ENCODE measurements around the gene DAND5. TPM values are rescaled to one million over a fixed set of nuclear protein-coding genes. Genes with fewer than 3 reads are reported as not detected.

Gene DAND5
- total and polyA plus RNA-seq, 2 of the 13 experiments (the other 11 are each of a cell fraction or from before 2014, with no cell fraction given): 0.04 TPM; not detected in 1

DNA sequence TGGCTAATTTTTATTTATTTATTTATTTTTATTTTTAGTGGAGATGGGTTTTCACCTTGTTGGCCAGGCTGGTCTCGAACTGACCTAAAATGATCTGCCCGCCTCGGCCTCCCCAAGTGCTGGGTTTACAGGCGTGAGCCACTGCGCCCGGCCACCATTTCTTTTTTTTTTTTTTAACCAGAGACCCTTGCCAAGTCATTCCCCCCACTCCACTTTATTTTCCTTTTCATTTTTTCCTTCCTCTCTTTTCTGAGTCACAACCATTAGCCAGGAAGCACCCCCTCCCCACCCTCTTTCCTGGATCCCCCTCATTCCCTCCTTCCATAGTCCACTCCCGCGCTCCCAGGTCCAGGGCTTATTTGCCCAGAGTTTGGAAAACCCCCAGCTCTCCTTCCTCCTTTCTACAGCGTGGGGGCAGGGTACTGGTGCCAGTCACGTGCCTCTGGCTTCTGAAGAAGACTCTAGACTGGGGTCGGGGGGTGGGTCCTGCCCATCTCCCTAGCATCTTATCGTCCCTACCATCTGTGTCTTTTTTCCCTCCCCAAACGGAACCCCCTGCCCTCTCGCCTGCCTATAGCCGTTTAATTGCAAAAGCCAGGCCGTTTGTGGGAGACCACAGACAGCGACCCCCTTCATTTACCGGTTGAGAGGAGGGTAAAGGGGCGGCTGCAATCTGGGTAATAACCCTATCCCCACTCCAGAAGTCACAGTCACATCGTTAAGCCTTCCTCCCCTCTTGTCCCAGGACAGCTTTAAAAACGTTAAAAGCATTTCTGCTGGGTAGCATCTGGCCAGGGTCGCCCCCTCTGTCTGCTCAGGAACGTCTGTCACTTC lies 32.1 kb upstream of the DAND5 start (continued):
- TF ChIP-seq ZNF331 (CRISPR knock-in tag; IDR thresholded peaks at IDR 0.05): no peak
- TF ChIP-seq, protein P1, sequence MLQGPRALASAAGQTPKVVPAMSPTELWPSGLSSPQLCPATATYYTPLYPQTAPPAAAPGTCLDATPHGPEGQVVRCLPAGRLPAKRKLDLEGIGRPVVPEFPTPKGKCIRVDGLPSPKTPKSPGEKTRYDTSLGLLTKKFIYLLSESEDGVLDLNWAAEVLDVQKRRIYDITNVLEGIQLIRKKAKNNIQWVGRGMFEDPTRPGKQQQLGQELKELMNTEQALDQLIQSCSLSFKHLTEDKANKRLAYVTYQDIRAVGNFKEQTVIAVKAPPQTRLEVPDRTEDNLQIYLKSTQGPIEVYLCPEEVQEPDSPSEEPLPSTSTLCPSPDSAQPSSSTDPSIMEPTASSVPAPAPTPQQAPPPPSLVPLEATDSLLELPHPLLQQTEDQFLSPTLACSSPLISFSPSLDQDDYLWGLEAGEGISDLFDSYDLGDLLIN (CRISPR knock-in tag; IDR thresholded peaks at IDR 0.05; ENCODE audit: borderline replicate concordance): no peak
- no peak for TF ChIP-seq ZNF253 (CRISPR knock-in tag; IDR thresholded peaks at IDR 0.05; ENCODE audit: borderline replicate concordance)
- TF ChIP-seq, protein P2, sequence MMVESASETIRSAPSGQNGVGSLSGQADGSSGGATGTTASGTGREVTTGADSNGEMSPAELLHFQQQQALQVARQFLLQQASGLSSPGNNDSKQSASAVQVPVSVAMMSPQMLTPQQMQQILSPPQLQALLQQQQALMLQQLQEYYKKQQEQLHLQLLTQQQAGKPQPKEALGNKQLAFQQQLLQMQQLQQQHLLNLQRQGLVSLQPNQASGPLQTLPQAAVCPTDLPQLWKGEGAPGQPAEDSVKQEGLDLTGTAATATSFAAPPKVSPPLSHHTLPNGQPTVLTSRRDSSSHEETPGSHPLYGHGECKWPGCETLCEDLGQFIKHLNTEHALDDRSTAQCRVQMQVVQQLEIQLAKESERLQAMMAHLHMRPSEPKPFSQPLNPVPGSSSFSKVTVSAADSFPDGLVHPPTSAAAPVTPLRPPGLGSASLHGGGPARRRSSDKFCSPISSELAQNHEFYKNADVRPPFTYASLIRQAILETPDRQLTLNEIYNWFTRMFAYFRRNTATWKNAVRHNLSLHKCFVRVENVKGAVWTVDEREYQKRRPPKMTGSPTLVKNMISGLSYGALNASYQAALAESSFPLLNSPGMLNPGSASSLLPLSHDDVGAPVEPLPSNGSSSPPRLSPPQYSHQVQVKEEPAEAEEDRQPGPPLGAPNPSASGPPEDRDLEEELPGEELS (CRISPR knock-in tag; IDR thresholded peaks at IDR 0.05): no peak
- no peak for TF ChIP-seq ZNF12 (CRISPR knock-in tag; IDR thresholded peaks at IDR 0.05)
- TF ChIP-seq ZNF589 (CRISPR knock-in tag; conservative IDR thresholded peaks at IDR 0.05): no peak
- TF ChIP-seq FOSL1 (CRISPR knock-in tag; IDR thresholded peaks at IDR 0.05; ENCODE audit: borderline replicate concordance): no peak
- no peak for TF ChIP-seq ZNF766 (CRISPR knock-in tag; IDR thresholded peaks at IDR 0.05; ENCODE audit: borderline replicate concordance)
- no peak for TF ChIP-seq SMYD3 (CRISPR knock-in tag; IDR thresholded peaks at IDR 0.05)
- TF ChIP-seq AGO2 (optimal IDR thresholded peaks at IDR 0.05; ENCODE audit: low read depth, low read length): no peak
- TF ChIP-seq ZNF263 (CRISPR knock-in tag; IDR thresholded peaks at IDR 0.05): peak; percentile 45; the same call in 1 of the 2 replicates
- no peak for TF ChIP-seq SOX6 (IDR thresholded peaks at IDR 0.05)
- no peak for TF ChIP-seq SOX6 (CRISPR knock-in tag; IDR thresholded peaks at IDR 0.05)
- TF ChIP-seq, protein P3, sequence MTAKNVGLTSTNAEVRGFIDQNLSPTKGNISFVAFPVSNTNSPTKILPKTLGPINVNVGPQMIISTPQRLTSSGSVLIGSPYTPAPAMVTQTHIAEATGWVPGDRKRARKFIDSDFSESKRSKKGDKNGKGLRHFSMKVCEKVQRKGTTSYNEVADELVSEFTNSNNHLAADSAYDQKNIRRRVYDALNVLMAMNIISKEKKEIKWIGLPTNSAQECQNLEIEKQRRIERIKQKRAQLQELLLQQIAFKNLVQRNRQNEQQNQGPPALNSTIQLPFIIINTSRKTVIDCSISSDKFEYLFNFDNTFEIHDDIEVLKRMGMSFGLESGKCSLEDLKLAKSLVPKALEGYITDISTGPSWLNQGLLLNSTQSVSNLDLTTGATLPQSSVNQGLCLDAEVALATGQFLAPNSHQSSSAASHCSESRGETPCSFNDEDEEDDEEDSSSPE (CRISPR knock-in tag; IDR thresholded peaks at IDR 0.05): no peak
- TF ChIP-seq, protein P4, sequence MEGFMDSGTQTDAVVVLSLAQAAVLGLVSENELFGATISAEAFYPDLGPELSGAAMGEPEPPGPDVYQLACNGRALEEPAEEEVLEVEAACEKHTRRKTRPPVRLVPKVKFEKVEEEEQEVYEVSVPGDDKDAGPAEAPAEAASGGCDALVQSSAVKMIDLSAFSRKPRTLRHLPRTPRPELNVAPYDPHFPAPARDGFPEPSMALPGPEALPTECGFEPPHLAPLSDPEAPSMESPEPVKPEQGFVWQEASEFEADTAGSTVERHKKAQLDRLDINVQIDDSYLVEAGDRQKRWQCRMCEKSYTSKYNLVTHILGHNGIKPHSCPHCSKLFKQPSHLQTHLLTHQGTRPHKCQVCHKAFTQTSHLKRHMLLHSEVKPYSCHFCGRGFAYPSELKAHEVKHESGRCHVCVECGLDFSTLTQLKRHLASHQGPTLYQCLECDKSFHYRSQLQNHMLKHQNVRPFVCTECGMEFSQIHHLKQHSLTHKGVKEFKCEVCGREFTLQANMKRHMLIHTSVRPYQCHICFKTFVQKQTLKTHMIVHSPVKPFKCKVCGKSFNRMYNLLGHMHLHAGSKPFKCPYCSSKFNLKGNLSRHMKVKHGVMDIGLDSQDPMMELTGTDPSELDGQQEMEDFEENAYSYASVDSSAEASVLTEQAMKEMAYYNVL (CRISPR knock-in tag; IDR thresholded peaks at IDR 0.05; ENCODE audit: borderline replicate concordance): peak; percentile 72; the same call in 1 of the 2 replicates
- no peak for TF ChIP-seq HNRNPH1 (optimal IDR thresholded peaks at IDR 0.05; ENCODE audit: low read depth, low read length)
- no peak for TF ChIP-seq ARID2 (CRISPR knock-in tag; IDR thresholded peaks at IDR 0.05; ENCODE audit: borderline replicate concordance)
- TF ChIP-seq ZBTB7A (CRISPR knock-in tag; IDR thresholded peaks at IDR 0.05): peak; percentile 39; the same call in 1 of the 2 replicates
- TF ChIP-seq, protein P5, sequence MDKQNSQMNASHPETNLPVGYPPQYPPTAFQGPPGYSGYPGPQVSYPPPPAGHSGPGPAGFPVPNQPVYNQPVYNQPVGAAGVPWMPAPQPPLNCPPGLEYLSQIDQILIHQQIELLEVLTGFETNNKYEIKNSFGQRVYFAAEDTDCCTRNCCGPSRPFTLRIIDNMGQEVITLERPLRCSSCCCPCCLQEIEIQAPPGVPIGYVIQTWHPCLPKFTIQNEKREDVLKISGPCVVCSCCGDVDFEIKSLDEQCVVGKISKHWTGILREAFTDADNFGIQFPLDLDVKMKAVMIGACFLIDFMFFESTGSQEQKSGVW (CRISPR knock-in tag; IDR thresholded peaks at IDR 0.05; ENCODE audit: borderline replicate concordance): no peak
- no peak for TF ChIP-seq MTA1 (CRISPR knock-in tag; IDR thresholded peaks at IDR 0.05; ENCODE audit: borderline replicate concordance)
- no peak for TF ChIP-seq ZNF703 (CRISPR knock-in tag; IDR thresholded peaks at IDR 0.05; ENCODE audit: borderline replicate concordance)
- TF ChIP-seq ZNF788 (CRISPR knock-in tag; IDR thresholded peaks at IDR 0.05; ENCODE audit: borderline replicate concordance): no peak

Measured in HepG2 (cell line).